Spleen (tissue), 13 donors: ENCODE measurements around the gene TRIM58. TPM values are rescaled to one million over a fixed set of nuclear protein-coding genes. Genes with fewer than 3 reads are reported as not detected.

ENCODE experiments used
- DNase-seq: peaks from one replicate; pipeline ENCODE4 v3.0.0-alpha.2; 2020
- H3K27ac ChIP-seq, 8 donors: fragments of 200-600 bp; sonication (generic) in 7 of 8; 1 replicate in 4 of 8; 2 replicates in 4 of 8; pipeline versions ENCODE4 v1.5.0 to v1.8.0; 2016 to 2021; ENCODE audit warnings: inconsistent platforms in 4 of 8, mild to moderate bottlenecking in 4 of 8, moderate library complexity in 1 of 8
- H3K27me3 ChIP-seq, 7 donors: fragments of 200-600 bp; sonication (generic) in 6 of 7; replicated peaks in 1 of 7; 1 replicate in 4 of 7; 2 replicates in 3 of 7; pipeline versions ENCODE4 v1.5.0 to v1.8.0; 2016 to 2021; ENCODE audit warnings: inconsistent platforms in 3 of 7, mild to moderate bottlenecking in 1 of 7
- H3K36me3 ChIP-seq, 6 donors: fragments of 200-600 bp; sonication (generic) in 5 of 6; 1 replicate in 4 of 6; 2 replicates in 2 of 6; pipeline versions ENCODE4 v1.5.0 to v1.8.0; 2016 to 2021; ENCODE audit warnings: inconsistent platforms in 2 of 6
- H3K4me1 ChIP-seq, 6 donors: fragments of 200-600 bp; sonication (generic) in 5 of 6; 1 replicate in 3 of 6; 2 replicates in 3 of 6; pipeline versions ENCODE4 v1.5.0 to v1.8.0; 2016 to 2021; ENCODE audit warnings: inconsistent platforms in 3 of 6
- H3K4me3 ChIP-seq, 8 donors: fragments of 200-600 bp; sonication (generic) in 7 of 8; 1 replicate in 4 of 8; 2 replicates in 4 of 8; pipeline versions ENCODE4 v1.5.0 to v1.8.0; 2016 to 2021; ENCODE audit warnings: inconsistent platforms in 4 of 8, mild to moderate bottlenecking in 4 of 8, moderate library complexity in 2 of 8
- H3K9me3 ChIP-seq, 8 donors: fragments of 200-600 bp; sonication (generic) in 7 of 8; 1 replicate in 4 of 8; 2 replicates in 4 of 8; pipeline versions ENCODE4 v1.5.0 to v1.8.0; 2016 to 2021; ENCODE audit warnings: inconsistent platforms in 4 of 8
- POLR2A ChIP-seq, 3 donors: fragments of 450-650 bp; IDR thresholded peaks; one replicate each; pipeline ENCODE4 v1.5.1; 2017; ENCODE audit warnings: antibody characterized with exemption in 3 of 3, mild to moderate bottlenecking in 1 of 3
- POLR2AphosphoS5 ChIP-seq, 3 donors: sonication (generic); formaldehyde crosslinking; IDR thresholded peaks; one replicate each; pipeline ENCODE4 v1.5.1; 2017; ENCODE audit warnings: antibody characterized with exemption in 3 of 3
- WGBS, 5 donors: extraction: QIAGEN DNeasy Blood & Tissue Kit in 3 of 5; methylation state at CpG; one replicate each; pipeline versions ENCODE4 v1.1.5 to v1.1.7; 2013 to 2018; 5-methylcytosine and 5-hydroxymethylcytosine counted together
- intact Hi-C: fragments of 100-400 bp; cut with DNase I; formaldehyde crosslinking; loops from one replicate; pipeline ENCODE4 v1.15.0; 2023; ENCODE audit warnings: low total_unique reads
- long read RNA-seq, 2 donors: transcript quantifications; one replicate each; lab custom pipeline, GENCODE V29; 2026
- polyA plus RNA-seq, 3 donors: library from polyadenylated mRNA; stranded (reverse); fragments of 200-250 nt; gene quantifications; one replicate each; pipeline ENCODE4 v1.2.1, GENCODE V29; 2013
- total RNA-seq, 7 donors: library from RNA; depleted of rRNA in 3 of 7; stranded (reverse); fragments of >200 nt in 3 of 7; fragmentation: NEBNext Ultra II Directional in 4 of 7; extraction: Animal tissue kit (Norgen Biotek cat#: 25700) in 4 of 7; gene quantifications; one replicate each; pipeline versions ENCODE4 v1.1.0 to v1.2.1, GENCODE V29; 2016 to 2021
- TF ChIP-seq, protein P1 (sequence below), 11 experiments: fragments of 200-600 bp in 7 of 11; fragments of 450-650 bp in 4 of 11; sonication (generic) in 4 of 11; IDR thresholded peaks in 8 of 11; conservative IDR thresholded peaks in 3 of 11; 1 replicate in 7 of 11; 2 replicates in 4 of 11; pipeline versions ENCODE4 v1.4.0 to v1.8.0; 2016 to 2021; ENCODE audit warnings: antibody characterized with exemption in 11 of 11, inconsistent platforms in 4 of 11, mild to moderate bottlenecking in 1 of 11
- donor health status: healthy with polysubstance abuse.
- donor health status: DM: no; HTN: no; CAD: no; lungs with moderate emphysema.
- donor health status: DM: no; HTN: no; CAD: no.
- donor health status: Bipolar disorder and iron deficiency.
- donor health status: healthy.
- donor health status: DM: no; HTN: no; CAD: no.
- donor health status: DM: yes; HTN: yes; CAD: no.

TRIM58 gene, protein sequence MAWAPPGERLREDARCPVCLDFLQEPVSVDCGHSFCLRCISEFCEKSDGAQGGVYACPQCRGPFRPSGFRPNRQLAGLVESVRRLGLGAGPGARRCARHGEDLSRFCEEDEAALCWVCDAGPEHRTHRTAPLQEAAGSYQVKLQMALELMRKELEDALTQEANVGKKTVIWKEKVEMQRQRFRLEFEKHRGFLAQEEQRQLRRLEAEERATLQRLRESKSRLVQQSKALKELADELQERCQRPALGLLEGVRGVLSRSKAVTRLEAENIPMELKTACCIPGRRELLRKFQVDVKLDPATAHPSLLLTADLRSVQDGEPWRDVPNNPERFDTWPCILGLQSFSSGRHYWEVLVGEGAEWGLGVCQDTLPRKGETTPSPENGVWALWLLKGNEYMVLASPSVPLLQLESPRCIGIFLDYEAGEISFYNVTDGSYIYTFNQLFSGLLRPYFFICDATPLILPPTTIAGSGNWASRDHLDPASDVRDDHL
- 10 to 100 TPM in 4 of 7 donors, 1 to 10 TPM in 3; 2.8 to 68.8 (median 11.3) TPM for total RNA-seq
- 1 to 10 TPM in 1 of 3 donors, under 1 TPM in 2; 0.17 to 2.1 (median 0.21) TPM for polyA plus RNA-seq
- long read RNA-seq, donor 1, transcript TRIM58-201 (6 exons, 3,225 nt) = major isoform, 12 of 29 reads
- long read RNA-seq, donor 1, partial matches to known transcripts = 0 of 29 reads
- long read RNA-seq, donor 1, other reads (novel, unspliced or antisense) = 17 of 29 reads
- long read RNA-seq, donor 2, transcript TRIM58-201 (6 exons, 3,225 nt) = major isoform, 14 of 20 reads
- long read RNA-seq, donor 2, partial matches to known transcripts = 0 of 20 reads
- long read RNA-seq, donor 2, other reads (novel, unspliced or antisense) = 6 of 20 reads

DNA sequence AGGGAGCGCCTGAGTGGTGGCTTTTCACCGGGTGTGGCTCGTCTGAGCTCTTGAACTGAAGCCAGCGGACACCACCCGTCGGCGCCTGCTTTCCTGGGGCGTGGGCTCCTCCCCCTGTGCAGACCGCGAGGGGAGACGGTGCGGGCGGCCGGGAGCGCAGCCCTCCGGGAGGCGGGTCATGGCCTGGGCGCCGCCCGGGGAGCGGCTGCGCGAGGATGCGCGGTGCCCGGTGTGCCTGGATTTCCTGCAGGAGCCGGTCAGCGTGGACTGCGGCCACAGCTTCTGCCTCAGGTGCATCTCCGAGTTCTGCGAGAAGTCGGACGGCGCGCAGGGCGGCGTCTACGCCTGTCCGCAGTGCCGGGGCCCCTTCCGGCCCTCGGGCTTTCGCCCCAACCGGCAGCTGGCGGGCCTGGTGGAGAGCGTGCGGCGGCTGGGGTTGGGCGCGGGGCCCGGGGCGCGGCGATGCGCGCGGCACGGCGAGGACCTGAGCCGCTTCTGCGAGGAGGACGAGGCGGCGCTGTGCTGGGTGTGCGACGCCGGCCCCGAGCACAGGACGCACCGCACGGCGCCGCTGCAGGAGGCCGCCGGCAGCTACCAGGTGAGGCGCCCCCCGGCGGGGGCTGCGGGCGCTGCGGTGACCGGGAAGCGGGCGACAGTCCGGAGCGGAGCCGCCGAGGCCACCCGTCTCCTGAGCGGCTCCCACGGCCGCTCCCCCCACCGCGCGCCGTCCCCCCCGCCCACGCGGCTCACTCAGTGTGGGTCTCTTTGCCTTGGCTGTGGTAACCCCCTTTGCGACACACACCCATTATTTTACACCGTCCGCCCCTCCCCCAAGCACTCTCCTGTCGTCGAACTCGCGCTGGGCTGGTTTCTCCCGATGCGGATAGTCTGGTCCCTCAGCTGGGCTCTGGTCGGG lies at the start of gene TRIM58:
Gene TRIM58, plus strand, starts transcription at position 119 of the 916 bp plus-strand sequence. Its CDS starts 60 bp downstream, at position 179.
- H3K36me3 ChIP-seq = peaks cover 0 to 14% (median 0%) of the 10 kb centered on the region in 6 donors
- peak; percentile 80 for DNase-seq
- peaks cover 0 to 22% (median 17%) of the 10 kb centered on the region in 6 donors for H3K4me1 ChIP-seq
- no peaks in the 10 kb centered on the region for H3K9me3 ChIP-seq
- H3K27me3 ChIP-seq = peaks cover 0 to 37% (median 12%) of the 10 kb centered on the region in 7 donors
- peak in 2 of 3 donors; percentile 43 for TF ChIP-seq POLR2AphosphoS5 (IDR thresholded peaks at IDR 0.05)
- no peak for TF ChIP-seq POLR2A (IDR thresholded peaks at IDR 0.05)
- TF ChIP-seq, protein P1, sequence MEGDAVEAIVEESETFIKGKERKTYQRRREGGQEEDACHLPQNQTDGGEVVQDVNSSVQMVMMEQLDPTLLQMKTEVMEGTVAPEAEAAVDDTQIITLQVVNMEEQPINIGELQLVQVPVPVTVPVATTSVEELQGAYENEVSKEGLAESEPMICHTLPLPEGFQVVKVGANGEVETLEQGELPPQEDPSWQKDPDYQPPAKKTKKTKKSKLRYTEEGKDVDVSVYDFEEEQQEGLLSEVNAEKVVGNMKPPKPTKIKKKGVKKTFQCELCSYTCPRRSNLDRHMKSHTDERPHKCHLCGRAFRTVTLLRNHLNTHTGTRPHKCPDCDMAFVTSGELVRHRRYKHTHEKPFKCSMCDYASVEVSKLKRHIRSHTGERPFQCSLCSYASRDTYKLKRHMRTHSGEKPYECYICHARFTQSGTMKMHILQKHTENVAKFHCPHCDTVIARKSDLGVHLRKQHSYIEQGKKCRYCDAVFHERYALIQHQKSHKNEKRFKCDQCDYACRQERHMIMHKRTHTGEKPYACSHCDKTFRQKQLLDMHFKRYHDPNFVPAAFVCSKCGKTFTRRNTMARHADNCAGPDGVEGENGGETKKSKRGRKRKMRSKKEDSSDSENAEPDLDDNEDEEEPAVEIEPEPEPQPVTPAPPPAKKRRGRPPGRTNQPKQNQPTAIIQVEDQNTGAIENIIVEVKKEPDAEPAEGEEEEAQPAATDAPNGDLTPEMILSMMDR (IDR thresholded peaks at IDR 0.05 in 8 of 11, conservative IDR thresholded peaks at IDR 0.05 in 3 of 11) = peak in 6 of 11 experiments; percentile 12 to 63 (median 42)
- 0 to 6% (median 1%) methylated on average over 19 to 109 of the region's 109 CpGs for WGBS, 5 donors
- H3K4me3 ChIP-seq = peak within 1 kb of the TSS; percentile 37 to 84 (median 54)
- H3K27ac ChIP-seq = peak within 1 kb of the TSS in 4 of 8 donors; percentile 18 to 85 (median 56)
- intact Hi-C loops = no loop called here

DNA sequence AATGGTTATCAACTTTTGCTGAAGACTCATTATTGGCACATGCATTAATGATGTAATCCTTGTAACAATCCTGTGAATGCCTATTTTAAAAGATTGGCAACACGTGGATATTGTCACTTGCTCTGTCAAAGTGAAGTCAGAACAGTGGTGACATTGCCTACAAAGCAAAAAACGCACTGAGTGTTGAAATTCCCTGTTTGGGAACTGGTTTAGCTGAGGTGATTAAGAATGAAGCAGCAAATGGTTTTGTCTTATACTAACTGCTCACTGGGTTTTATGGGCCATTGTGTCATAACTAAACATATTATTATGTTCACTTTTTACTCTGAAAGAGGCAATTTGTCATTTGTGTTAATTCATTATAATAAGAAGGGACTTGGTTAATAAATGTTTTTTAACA lies 44.4 kb upstream of the TRIM58 start:
- no peak overlapping the region for H3K4me3 ChIP-seq
- no peak overlapping the region for H3K27ac ChIP-seq
- H3K9me3 ChIP-seq = no peaks in the 10 kb centered on the region
- intact Hi-C loops = no loop called here
- DNase-seq = no peak
- no peaks in the 10 kb centered on the region for H3K27me3 ChIP-seq
- H3K4me1 ChIP-seq = no peaks in the 10 kb centered on the region
- H3K36me3 ChIP-seq = no peaks in the 10 kb centered on the region
- WGBS, 5 donors = 50 to 76% (median 69%) methylated on average over 2 of the region's 2 CpGs
- TF ChIP-seq, protein P1 (IDR thresholded peaks at IDR 0.05 in 8 of 11, conservative IDR thresholded peaks at IDR 0.05 in 3 of 11) = no peak
- no peak for TF ChIP-seq POLR2A (IDR thresholded peaks at IDR 0.05)
- TF ChIP-seq POLR2AphosphoS5 (IDR thresholded peaks at IDR 0.05) = no peak

- TF ChIP-seq POLR2AphosphoS5 (IDR thresholded peaks at IDR 0.05) (no peak), POLR2A (IDR thresholded peaks at IDR 0.05) (no peak)
- TF ChIP-seq, protein P1 (IDR thresholded peaks at IDR 0.05 in 8 of 11, conservative IDR thresholded peaks at IDR 0.05 in 3 of 11) = no peak
- Histone ChIP-seq H3K9me3 (no peaks in the 10 kb centered on the region), H3K27ac (no peak overlapping the region), H3K27me3 (no peaks in the 10 kb centered on the region), H3K4me1 (no peaks in the 10 kb centered on the region), H3K4me3 (no peak overlapping the region), H3K36me3 (no peaks in the 10 kb centered on the region)
- intact Hi-C loops = no loop called here
- 42 to 85% (median 73%) methylated on average over 2 of the region's 2 CpGs for WGBS, 5 donors
- DNase-seq = no peak
Observed at GRCh38 chr1:247822060-247822459, 34.9 kb upstream of the TRIM58 start.
